ENCODE measurements around the gene USP2.

DNA sequence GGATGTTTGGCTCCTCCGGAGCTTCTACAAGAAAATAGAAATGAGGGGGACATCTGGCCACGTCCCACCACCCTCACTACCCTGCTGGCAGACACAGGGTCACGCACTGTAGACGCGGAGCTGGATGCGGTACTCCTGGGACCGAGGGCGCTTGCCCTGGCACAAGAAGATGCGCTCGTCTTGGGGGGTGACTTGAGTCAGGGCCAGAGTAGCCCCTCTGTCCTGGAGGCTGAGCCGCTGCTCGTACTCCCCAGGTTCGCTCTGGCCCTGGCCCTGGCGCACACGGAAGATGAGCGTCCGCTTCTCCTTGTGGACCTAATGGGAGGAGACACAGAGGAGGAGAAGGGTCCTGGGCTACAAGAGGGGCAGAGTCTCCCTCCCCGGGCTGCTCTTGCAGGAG is 66.8 kb downstream of the USP2 start:
- TF ChIP-seq, protein P1, sequence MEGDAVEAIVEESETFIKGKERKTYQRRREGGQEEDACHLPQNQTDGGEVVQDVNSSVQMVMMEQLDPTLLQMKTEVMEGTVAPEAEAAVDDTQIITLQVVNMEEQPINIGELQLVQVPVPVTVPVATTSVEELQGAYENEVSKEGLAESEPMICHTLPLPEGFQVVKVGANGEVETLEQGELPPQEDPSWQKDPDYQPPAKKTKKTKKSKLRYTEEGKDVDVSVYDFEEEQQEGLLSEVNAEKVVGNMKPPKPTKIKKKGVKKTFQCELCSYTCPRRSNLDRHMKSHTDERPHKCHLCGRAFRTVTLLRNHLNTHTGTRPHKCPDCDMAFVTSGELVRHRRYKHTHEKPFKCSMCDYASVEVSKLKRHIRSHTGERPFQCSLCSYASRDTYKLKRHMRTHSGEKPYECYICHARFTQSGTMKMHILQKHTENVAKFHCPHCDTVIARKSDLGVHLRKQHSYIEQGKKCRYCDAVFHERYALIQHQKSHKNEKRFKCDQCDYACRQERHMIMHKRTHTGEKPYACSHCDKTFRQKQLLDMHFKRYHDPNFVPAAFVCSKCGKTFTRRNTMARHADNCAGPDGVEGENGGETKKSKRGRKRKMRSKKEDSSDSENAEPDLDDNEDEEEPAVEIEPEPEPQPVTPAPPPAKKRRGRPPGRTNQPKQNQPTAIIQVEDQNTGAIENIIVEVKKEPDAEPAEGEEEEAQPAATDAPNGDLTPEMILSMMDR (IDR thresholded peaks at IDR 0.05; ENCODE audit: insufficient read depth, low read depth, low read length) = no peak
- no peak for TF ChIP-seq EZH2 (IDR thresholded peaks at IDR 0.05; ENCODE audit: insufficient read depth, low read length)
